ENCODE data around the gene UBE3B. TPM values are rescaled to one million over a fixed set of nuclear protein-coding genes. Genes with fewer than 3 reads are reported as not detected.

UBE3B gene
- polyA plus RNA-seq, 3 donors: 14.4 to 25.9 (median 18.2) TPM

DNA sequence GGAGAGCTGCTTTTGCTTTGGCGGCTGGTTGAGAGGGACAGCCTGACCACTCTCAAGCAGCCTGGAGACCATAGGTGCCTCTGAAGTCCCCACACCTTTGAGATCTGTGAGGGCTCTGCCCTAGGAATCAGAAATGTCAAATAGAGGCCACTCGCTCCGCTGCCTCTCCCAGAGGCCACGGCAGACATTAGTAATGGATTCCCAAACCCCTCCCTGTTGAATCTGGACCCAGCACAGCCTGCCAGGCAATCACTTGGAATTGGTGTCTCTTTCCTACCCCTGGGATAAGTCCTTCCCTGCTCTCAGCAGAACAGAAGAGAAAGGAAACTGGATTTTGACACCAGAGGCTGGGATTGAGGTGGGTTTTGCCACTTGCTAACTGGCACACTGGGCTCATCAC lies 70.8 kb downstream of the UBE3B start:
- intact Hi-C loops (cut with micrococcal nuclease): no loop called here
- Histone ChIP-seq H3K4me1 (ENCODE audit: control insufficient read depth in 1 of 2, insufficient read depth in 2 of 2, low read length in 2 of 2) (no peaks in the 10 kb centered on the region), H3K4me2 (replicated peaks; ENCODE audit: extremely low read depth, low read length, poor library complexity, severe bottlenecking) (no peak overlapping the region), H3K9me3 (replicated peaks in 1 of 2; ENCODE audit: control insufficient read depth in 1 of 2, insufficient read depth in 1 of 2, low read length in 2 of 2) (no peaks in the 10 kb centered on the region), H3K27me3 (ENCODE audit: control insufficient read depth in 2 of 2, insufficient read depth in 2 of 2, low read length in 2 of 2) (peaks cover 0 to 6% of the 10 kb centered on the region in 2 donors), H2AFZ (ENCODE audit: insufficient read depth, low read depth, low read length, poor library complexity, severe bottlenecking) (no peak overlapping the region), H4K20me1 (ENCODE audit: insufficient read depth, low read length) (no peaks in the 10 kb centered on the region), H3K36me3 (replicated peaks in 1 of 2; ENCODE audit: control insufficient read depth in 1 of 2, insufficient read depth in 2 of 2, low read length in 2 of 2) (no peaks in the 10 kb centered on the region), H3K4me3 (replicated peaks in 1 of 3; ENCODE audit: low read depth in 2 of 3, low read length in 3 of 3) (no peak overlapping the region), H3K9ac (ENCODE audit: insufficient read depth, low read length, poor library complexity, severe bottlenecking) (no peak overlapping the region), H3K27ac (ENCODE audit: low read depth in 1 of 2, low read length in 2 of 2) (no peak overlapping the region), H3K79me2 (ENCODE audit: insufficient read depth, low read length) (no peaks in the 10 kb centered on the region)
- Mint-ChIP-seq H3K27me3 (ENCODE audit: low read depth in 3 of 3) (peaks cover 7 to 19% (median 17%) of the 10 kb centered on the region in 3 donors), H3K27ac (no peak overlapping the region), H3K4me3 (no peak overlapping the region), H3K9me3 (no peaks in the 10 kb centered on the region), H3K4me1 (peaks cover 6% of the 10 kb centered on the region), H3K36me3 (no peaks in the 10 kb centered on the region)
- TF ChIP-seq, protein P1, sequence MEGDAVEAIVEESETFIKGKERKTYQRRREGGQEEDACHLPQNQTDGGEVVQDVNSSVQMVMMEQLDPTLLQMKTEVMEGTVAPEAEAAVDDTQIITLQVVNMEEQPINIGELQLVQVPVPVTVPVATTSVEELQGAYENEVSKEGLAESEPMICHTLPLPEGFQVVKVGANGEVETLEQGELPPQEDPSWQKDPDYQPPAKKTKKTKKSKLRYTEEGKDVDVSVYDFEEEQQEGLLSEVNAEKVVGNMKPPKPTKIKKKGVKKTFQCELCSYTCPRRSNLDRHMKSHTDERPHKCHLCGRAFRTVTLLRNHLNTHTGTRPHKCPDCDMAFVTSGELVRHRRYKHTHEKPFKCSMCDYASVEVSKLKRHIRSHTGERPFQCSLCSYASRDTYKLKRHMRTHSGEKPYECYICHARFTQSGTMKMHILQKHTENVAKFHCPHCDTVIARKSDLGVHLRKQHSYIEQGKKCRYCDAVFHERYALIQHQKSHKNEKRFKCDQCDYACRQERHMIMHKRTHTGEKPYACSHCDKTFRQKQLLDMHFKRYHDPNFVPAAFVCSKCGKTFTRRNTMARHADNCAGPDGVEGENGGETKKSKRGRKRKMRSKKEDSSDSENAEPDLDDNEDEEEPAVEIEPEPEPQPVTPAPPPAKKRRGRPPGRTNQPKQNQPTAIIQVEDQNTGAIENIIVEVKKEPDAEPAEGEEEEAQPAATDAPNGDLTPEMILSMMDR (IDR thresholded peaks at IDR 0.05): no peak
- WGBS (ENCODE audit: insufficient coverage): 100% methylated on average over 1 of the region's 4 CpGs
- DNase-seq: no peak

DNA sequence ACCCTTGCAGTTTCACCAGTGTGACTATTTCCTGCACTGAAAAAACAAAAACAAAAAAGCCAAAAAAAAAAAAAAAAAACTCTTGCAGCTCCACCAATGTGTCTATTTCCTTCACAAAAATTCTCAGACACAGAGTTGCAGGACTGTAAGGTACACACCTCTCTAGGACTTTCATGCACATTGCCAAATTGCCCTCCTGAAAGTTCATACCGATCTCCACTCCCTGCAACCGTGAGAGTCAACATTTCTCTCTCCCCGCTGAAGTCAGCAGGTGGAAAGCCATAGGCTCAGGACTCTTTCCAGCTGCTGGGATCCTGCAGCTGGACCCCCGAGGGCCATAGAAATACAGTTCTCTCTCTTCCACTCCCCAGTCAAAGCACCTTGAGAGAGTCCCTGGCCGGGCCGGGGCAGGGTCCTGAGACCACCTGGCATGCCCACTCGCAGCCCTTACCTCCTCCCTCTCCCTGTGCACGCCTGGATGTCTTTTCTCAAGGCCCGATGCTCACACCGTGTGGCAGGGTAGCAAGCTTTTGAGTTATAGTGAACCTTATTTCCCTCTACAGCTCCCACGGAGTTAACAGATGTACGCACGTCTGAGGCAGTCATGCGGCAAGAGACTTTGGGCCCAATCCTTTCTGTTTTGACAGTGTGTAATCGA lies 72.3 kb downstream of the UBE3B start:
- Histone ChIP-seq H4K20me1 (ENCODE audit: insufficient read depth, low read length) (no peaks in the 10 kb centered on the region), H3K9ac (ENCODE audit: insufficient read depth, low read length, poor library complexity, severe bottlenecking) (no peak overlapping the region), H3K4me1 (ENCODE audit: control insufficient read depth in 1 of 2, insufficient read depth in 2 of 2, low read length in 2 of 2) (no peaks in the 10 kb centered on the region), H2AFZ (ENCODE audit: insufficient read depth, low read depth, low read length, poor library complexity, severe bottlenecking) (no peak overlapping the region), H3K27me3 (ENCODE audit: control insufficient read depth in 2 of 2, insufficient read depth in 2 of 2, low read length in 2 of 2) (peaks cover 0 to 6% of the 10 kb centered on the region in 2 donors), H3K79me2 (ENCODE audit: insufficient read depth, low read length) (no peaks in the 10 kb centered on the region), H3K9me3 (replicated peaks in 1 of 2; ENCODE audit: control insufficient read depth in 1 of 2, insufficient read depth in 1 of 2, low read length in 2 of 2) (no peaks in the 10 kb centered on the region), H3K36me3 (replicated peaks in 1 of 2; ENCODE audit: control insufficient read depth in 1 of 2, insufficient read depth in 2 of 2, low read length in 2 of 2) (no peaks in the 10 kb centered on the region), H3K27ac (ENCODE audit: low read depth in 1 of 2, low read length in 2 of 2) (no peak overlapping the region), H3K4me2 (replicated peaks; ENCODE audit: extremely low read depth, low read length, poor library complexity, severe bottlenecking) (no peak overlapping the region), H3K4me3 (replicated peaks in 1 of 3; ENCODE audit: low read depth in 2 of 3, low read length in 3 of 3) (no peak overlapping the region)
- Mint-ChIP-seq H3K27me3 (ENCODE audit: low read depth in 3 of 3) (peaks cover 10 to 24% (median 17%) of the 10 kb centered on the region in 3 donors), H3K4me3 (no peak overlapping the region), H3K36me3 (no peaks in the 10 kb centered on the region), H3K4me1 (peaks cover 6% of the 10 kb centered on the region), H3K9me3 (no peaks in the 10 kb centered on the region), H3K27ac (peak overlapping the region in 1 of 7 donors; percentile 70)
- intact Hi-C loops (cut with micrococcal nuclease): no loop called here
- TF ChIP-seq, protein P1 (IDR thresholded peaks at IDR 0.05): no peak
- no peak for DNase-seq
- WGBS (ENCODE audit: insufficient coverage): 69% methylated on average over 7 of the region's 15 CpGs

Measured in CD14-positive monocyte (primary cell).